ENCODE results near the gene AP1M2. TPM values are rescaled to one million over a fixed set of nuclear protein-coding genes. Genes with fewer than 3 reads are reported as not detected.
A peak's percentile ranks its signal among the peaks of the same experiment; 100 is the strongest.

AP1M2 gene
- total RNA-seq, 1 experiment from 2014 or later = 196 TPM

DNA sequence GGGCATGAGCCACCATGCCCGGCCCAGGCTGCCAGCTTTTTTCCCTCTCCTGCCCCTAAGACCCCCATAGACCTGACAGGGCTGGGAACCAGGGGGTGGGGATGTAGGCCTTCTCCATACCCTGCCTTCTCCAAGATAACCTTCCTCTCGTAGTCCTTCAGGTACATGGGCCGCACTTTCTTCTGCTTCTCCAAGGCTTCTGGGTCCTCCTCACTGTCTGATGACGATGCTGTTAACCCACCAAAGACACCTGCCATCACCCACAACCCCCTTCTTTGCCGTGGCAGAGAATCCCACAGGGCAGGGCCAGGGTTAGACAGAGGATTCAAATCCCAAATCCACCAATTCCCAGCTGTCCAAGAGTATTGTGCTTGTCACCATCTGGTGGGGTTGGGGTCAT lies 24.5 kb downstream of the AP1M2 start:
- ChIA-PET POLR2A (no interaction called here), CTCF (no interaction called here)
- no peak overlapping the region for H3K4me3 Mint-ChIP-seq (ENCODE audit: unreplicated experiment)
- TF ChIP-seq, protein P1, sequence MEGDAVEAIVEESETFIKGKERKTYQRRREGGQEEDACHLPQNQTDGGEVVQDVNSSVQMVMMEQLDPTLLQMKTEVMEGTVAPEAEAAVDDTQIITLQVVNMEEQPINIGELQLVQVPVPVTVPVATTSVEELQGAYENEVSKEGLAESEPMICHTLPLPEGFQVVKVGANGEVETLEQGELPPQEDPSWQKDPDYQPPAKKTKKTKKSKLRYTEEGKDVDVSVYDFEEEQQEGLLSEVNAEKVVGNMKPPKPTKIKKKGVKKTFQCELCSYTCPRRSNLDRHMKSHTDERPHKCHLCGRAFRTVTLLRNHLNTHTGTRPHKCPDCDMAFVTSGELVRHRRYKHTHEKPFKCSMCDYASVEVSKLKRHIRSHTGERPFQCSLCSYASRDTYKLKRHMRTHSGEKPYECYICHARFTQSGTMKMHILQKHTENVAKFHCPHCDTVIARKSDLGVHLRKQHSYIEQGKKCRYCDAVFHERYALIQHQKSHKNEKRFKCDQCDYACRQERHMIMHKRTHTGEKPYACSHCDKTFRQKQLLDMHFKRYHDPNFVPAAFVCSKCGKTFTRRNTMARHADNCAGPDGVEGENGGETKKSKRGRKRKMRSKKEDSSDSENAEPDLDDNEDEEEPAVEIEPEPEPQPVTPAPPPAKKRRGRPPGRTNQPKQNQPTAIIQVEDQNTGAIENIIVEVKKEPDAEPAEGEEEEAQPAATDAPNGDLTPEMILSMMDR (IDR thresholded peaks at IDR 0.05; ENCODE audit: insufficient read depth in 1 of 2, low read depth in 1 of 2, low read length in 1 of 2, severe bottlenecking in 1 of 2, unreplicated experiment in 1 of 2) = no peak
- H3K9me3 Mint-ChIP-seq (ENCODE audit: unreplicated experiment) = no peaks in the 10 kb centered on the region
- H3K27ac Mint-ChIP-seq (ENCODE audit: unreplicated experiment) = no peak overlapping the region
- no peaks in the 10 kb centered on the region for H3K4me1 Mint-ChIP-seq (ENCODE audit: low read depth, unreplicated experiment)
- no peak for DNase-seq
- no TSS peak for BruUV-seq (replicated peaks)
- H3K27me3 Mint-ChIP-seq (ENCODE audit: insufficient read depth, unreplicated experiment) = no peaks in the 10 kb centered on the region
- H3K4me1 ChIP-seq = no peaks in the 10 kb centered on the region
- no peaks in the 10 kb centered on the region for H3K27me3 ChIP-seq (replicated peaks; ENCODE audit: control insufficient read depth, insufficient read depth, low read length)
- H3K36me3 Mint-ChIP-seq (ENCODE audit: insufficient read depth, unreplicated experiment) = peaks cover 45% of the 10 kb centered on the region
- no peaks in the 10 kb centered on the region; the same call in 1 of the 2 replicates for H3K36me3 ChIP-seq (ENCODE audit: control insufficient read depth, insufficient read depth, low read length)
- H3K9me3 ChIP-seq = no peaks in the 10 kb centered on the region
- intact Hi-C loops (cut with micrococcal nuclease; ENCODE audit: unreplicated experiment) = no loop called here
- no peak overlapping the region for H3K4me3 ChIP-seq (ENCODE audit: low read depth, low read length)

DNA sequence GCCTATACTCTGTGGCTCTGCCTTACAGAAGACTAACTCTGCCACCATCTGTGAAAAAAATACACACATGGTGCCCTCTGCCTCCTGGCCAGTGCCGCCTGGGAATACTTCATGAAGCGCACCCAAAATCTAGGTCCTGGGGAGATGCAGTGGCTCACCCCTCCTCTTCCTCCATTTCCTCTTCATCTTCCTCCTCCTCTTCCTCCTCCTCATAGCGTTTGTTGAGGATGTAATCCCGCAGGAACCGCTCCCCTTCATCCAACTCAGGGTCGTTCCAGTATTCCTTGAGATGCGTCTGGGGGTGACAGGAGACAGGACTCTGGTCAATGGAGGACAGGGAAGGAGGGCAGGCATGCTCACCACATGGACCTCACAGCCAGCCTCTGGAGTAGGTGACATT lies 27.0 kb downstream of the AP1M2 start:
- no peaks in the 10 kb centered on the region for H3K9me3 ChIP-seq
- H3K4me1 ChIP-seq = no peaks in the 10 kb centered on the region
- Mint-ChIP-seq H3K4me1 (ENCODE audit: low read depth, unreplicated experiment) (no peaks in the 10 kb centered on the region), H3K27me3 (ENCODE audit: insufficient read depth, unreplicated experiment) (no peaks in the 10 kb centered on the region), H3K36me3 (ENCODE audit: insufficient read depth, unreplicated experiment) (peaks cover 48% of the 10 kb centered on the region), H3K27ac (ENCODE audit: unreplicated experiment) (no peak overlapping the region), H3K9me3 (ENCODE audit: unreplicated experiment) (no peaks in the 10 kb centered on the region), H3K4me3 (ENCODE audit: unreplicated experiment) (no peak overlapping the region)
- TF ChIP-seq, protein P1 (IDR thresholded peaks at IDR 0.05; ENCODE audit: insufficient read depth in 1 of 2, low read depth in 1 of 2, low read length in 1 of 2, severe bottlenecking in 1 of 2, unreplicated experiment in 1 of 2) = no peak
- BruUV-seq (replicated peaks) = no TSS peak
- no peaks in the 10 kb centered on the region for H3K27me3 ChIP-seq (replicated peaks; ENCODE audit: control insufficient read depth, insufficient read depth, low read length)
- CTCF ChIA-PET = no interaction called here
- POLR2A ChIA-PET = no interaction called here
- no peak overlapping the region for H3K4me3 ChIP-seq (ENCODE audit: low read depth, low read length)
- no peak for DNase-seq
- H3K36me3 ChIP-seq (ENCODE audit: control insufficient read depth, insufficient read depth, low read length) = no peaks in the 10 kb centered on the region; the same call in 1 of the 2 replicates
- intact Hi-C loops (cut with micrococcal nuclease; ENCODE audit: unreplicated experiment) = no loop called here

GRCh38 chr19:10557603-10558197 lies 29.4 kb downstream of the AP1M2 start:
- H3K36me3 ChIP-seq (ENCODE audit: control insufficient read depth, insufficient read depth, low read length) = no peaks in the 10 kb centered on the region; the same call in 1 of the 2 replicates
- Mint-ChIP-seq H3K36me3 (ENCODE audit: insufficient read depth, unreplicated experiment) (peaks cover 66% of the 10 kb centered on the region), H3K27me3 (ENCODE audit: insufficient read depth, unreplicated experiment) (no peaks in the 10 kb centered on the region), H3K4me1 (ENCODE audit: low read depth, unreplicated experiment) (no peaks in the 10 kb centered on the region), H3K4me3 (ENCODE audit: unreplicated experiment) (no peak overlapping the region), H3K9me3 (ENCODE audit: unreplicated experiment) (no peaks in the 10 kb centered on the region), H3K27ac (ENCODE audit: unreplicated experiment) (peak overlapping the region; percentile 72)
- no peaks in the 10 kb centered on the region for H3K27me3 ChIP-seq (replicated peaks; ENCODE audit: control insufficient read depth, insufficient read depth, low read length)
- no peaks in the 10 kb centered on the region for H3K4me1 ChIP-seq
- BruUV-seq (replicated peaks) = no TSS peak
- CTCF ChIA-PET = no interaction called here
- H3K9me3 ChIP-seq = no peaks in the 10 kb centered on the region
- TF ChIP-seq, protein P1 (IDR thresholded peaks at IDR 0.05; ENCODE audit: insufficient read depth in 1 of 2, low read depth in 1 of 2, low read length in 1 of 2, severe bottlenecking in 1 of 2, unreplicated experiment in 1 of 2) = no peak
- POLR2A ChIA-PET = no interaction called here
- DNase-seq = no peak
- intact Hi-C loops (cut with micrococcal nuclease; ENCODE audit: unreplicated experiment) = no loop called here
- no peak overlapping the region for H3K4me3 ChIP-seq (ENCODE audit: low read depth, low read length)

Measured in Caco-2 (cell line).